Activated T-helper 9 cell treated with anti-CD3 and anti-CD28 coated beads, Interleukin-2, amount 50 U/mL, for 16 hours (primary cell): Measurements from ENCODE around the gene TNNI2.
"Not testable (repeated sequence)": the region's sequence is repeated elsewhere in the genome, so short reads cannot be mapped to it uniquely, and the experiment has no call there.

Source experiments
- DNase-seq: peaks from one replicate; pipeline ENCODE4 v3.0.0-alpha.2; 2020; ENCODE audit warnings: low read depth

TNNI2 gene

GRCh38 chr11:1875093-1875850 lies 36.5 kb downstream of the TNNI2 start:
- DNase-seq: no peak

- DNase-seq: not testable (repeated sequence)
These were observed 37.1 kb downstream of the TNNI2 start for GRCh38 chr11:1875851-1876301.

GRCh38 chr11:1876361-1877063 lies 37.7 kb downstream of the TNNI2 start:
- peak; percentile 0 for DNase-seq

- peak; percentile 0 for DNase-seq
These were observed 38.7 kb downstream of the TNNI2 start for GRCh38 chr11:1877211-1878136.

GRCh38 chr11:1878137-1879031 lies 39.6 kb downstream of the TNNI2 start:
- no peak for DNase-seq

GRCh38 chr11:1879342-1879940 lies 40.7 kb downstream of the TNNI2 start:
- DNase-seq: no peak

GRCh38 chr11:1879941-1880720 lies 41.4 kb downstream of the TNNI2 start:
- no peak for DNase-seq

GRCh38 chr11:1880746-1881441 lies 42.1 kb downstream of the TNNI2 start:
- DNase-seq: no peak

- no peak for DNase-seq
These were observed 42.9 kb downstream of the TNNI2 start for GRCh38 chr11:1881442-1882264.

GRCh38 chr11:1882265-1883238 lies 43.8 kb downstream of the TNNI2 start:
- DNase-seq: peak; percentile 64

GRCh38 chr11:1883346-1884302 lies 44.8 kb downstream of the TNNI2 start:
- DNase-seq: no peak

GRCh38 chr11:1884303-1884700 lies 45.5 kb downstream of the TNNI2 start:
- DNase-seq: no peak

GRCh38 chr11:1886551-1886950 lies 47.8 kb downstream of the TNNI2 start:
- not testable (repeated sequence) for DNase-seq

GRCh38 chr11:1887451-1888346 lies 48.9 kb downstream of the TNNI2 start:
- DNase-seq: no peak

GRCh38 chr11:1888347-1888753 lies 49.6 kb downstream of the TNNI2 start:
- DNase-seq: no peak
